B cell (primary cell): Measurements from ENCODE around the gene PRLH. TPM values are rescaled to one million over a fixed set of nuclear protein-coding genes. Genes with fewer than 3 reads are reported as not detected.

Experiments
- ATAC-seq: fragments of 200-7000 bp; cut with Tn5 transposase; one replicate; pipeline ENCODE4 v1.10.0; 2021; ENCODE audit warnings: low read depth, mild to moderate bottlenecking, moderate number of reproducible peaks, moderate library complexity
- CTCF ChIA-PET: fragments of 350-600 bp; sonication (Branson Sonifier 250); formaldehyde crosslinking; loops from one replicate; lab custom pipeline; 2021; ENCODE audit warnings: antibody characterized with exemption, inconsistent platforms; lab: Charles Lee
- POLR2A ChIA-PET: fragments of 350-600 bp; sonication (Branson Sonifier 250); formaldehyde crosslinking; loops from one replicate; lab custom pipeline; 2021; ENCODE audit warnings: antibody characterized with exemption; lab: Charles Lee
- DNase-seq: peaks from one replicate; pipeline ENCODE4 v3.0.0; 2013
- H2AFZ ChIP-seq: 2 replicates; pipeline ENCODE4 v1.6.1; 2012; ENCODE audit warnings: mild to moderate bottlenecking, low read depth, low read length; ENCODE audit not compliant: insufficient read depth, poor library complexity, severe bottlenecking
- H3K27ac ChIP-seq, 2 donors: 1 replicate in 1 of 2; 2 replicates in 1 of 2; pipeline ENCODE4 v1.5.1; 2012 to 2013; ENCODE audit warnings: low read length in 2 of 2, mild to moderate bottlenecking in 2 of 2, moderate library complexity in 1 of 2
- H3K27me3 ChIP-seq, 4 experiments: fragments of 200-600 bp in 1 of 4; sonication (generic) in 1 of 4; replicated peaks in 1 of 4; 1 replicate in 2 of 4; 2 replicates in 2 of 4; pipeline versions ENCODE4 v1.6.1 to v1.7.0; 2013 to 2016; ENCODE audit warnings: low read length in 3 of 4, mild to moderate bottlenecking in 2 of 4, mixed read lengths in 1 of 4, moderate library complexity in 1 of 4; ENCODE audit not compliant: insufficient read depth in 4 of 4, control insufficient read depth in 3 of 4; ENCODE audit errors: control extremely low read depth in 1 of 4
- H3K36me3 ChIP-seq, 2 experiments: replicated peaks in 1 of 2; 1 replicate in 1 of 2; 2 replicates in 1 of 2; pipeline versions ENCODE4 v1.6.1 to v1.7.1; 2013; ENCODE audit warnings: low read length in 1 of 2; ENCODE audit not compliant: insufficient read depth in 2 of 2, control insufficient read depth in 1 of 2; ENCODE audit errors: control extremely low read depth in 1 of 2, extremely low read depth in 1 of 2
- H3K4me1 ChIP-seq, 2 donors: fragments of 200-600 bp in 1 of 2; sonication (generic) in 1 of 2; 1 replicate in 1 of 2; 2 replicates in 1 of 2; pipeline versions ENCODE4 v1.5.1 to v1.6.1; 2013 to 2017; ENCODE audit warnings: low read length in 2 of 2; ENCODE audit not compliant: control insufficient read depth in 2 of 2, insufficient read depth in 2 of 2
- H3K4me2 ChIP-seq: replicated peaks from 2 replicates; pipeline ENCODE3; 2012; ENCODE audit warnings: mild to moderate bottlenecking, low read depth, low read length; ENCODE audit not compliant: poor library complexity, severe bottlenecking
- H3K4me3 ChIP-seq, 5 experiments: fragments of 200-600 bp in 1 of 5; sonication (generic) in 1 of 5; 1 replicate in 3 of 5; 2 replicates in 2 of 5; pipeline versions ENCODE4 v1.5.1 to v1.7.0; 2011 to 2016; ENCODE audit warnings: low read length in 4 of 5, mild to moderate bottlenecking in 4 of 5, low read depth in 2 of 5, control low read depth in 1 of 5, moderate library complexity in 1 of 5; ENCODE audit not compliant: insufficient read depth in 1 of 5; ENCODE audit errors: control extremely low read depth in 1 of 5, extremely low read depth in 1 of 5
- H3K79me2 ChIP-seq: fragments of 200-600 bp; sonication (generic); one replicate; pipeline ENCODE4 v1.6.0; 2016; ENCODE audit warnings: low read length; ENCODE audit not compliant: control insufficient read depth, insufficient read depth
- H3K9ac ChIP-seq: fragments of 200-600 bp; sonication (generic); 2 replicates; pipeline ENCODE4 v1.6.1; 2017; ENCODE audit warnings: mild to moderate bottlenecking, low read length, moderate library complexity
- H3K9me3 ChIP-seq, 3 donors: one replicate each; pipeline versions ENCODE4 v1.6.1 to v1.7.1; 2013; ENCODE audit warnings: low read length in 2 of 3; ENCODE audit not compliant: control insufficient read depth in 2 of 3, insufficient read depth in 1 of 3; ENCODE audit errors: control extremely low read depth in 1 of 3
- H4K20me1 ChIP-seq: 2 replicates; pipeline ENCODE4 v1.6.0; 2012; ENCODE audit warnings: mild to moderate bottlenecking, low read length; ENCODE audit not compliant: insufficient read depth, control insufficient read depth, poor library complexity, severe bottlenecking
- H3K27ac Mint-ChIP-seq: one replicate; pipeline ENCODE4 v1.8.0; 2021; ENCODE audit warnings: mixed read lengths
- H3K27me3 Mint-ChIP-seq: one replicate; pipeline ENCODE4 v1.8.0; 2021; ENCODE audit warnings: mixed read lengths
- H3K4me1 Mint-ChIP-seq: one replicate; pipeline ENCODE4 v1.8.0; 2021; ENCODE audit warnings: mixed read lengths
- H3K4me3 Mint-ChIP-seq: one replicate; pipeline ENCODE4 v1.8.0; 2021; ENCODE audit warnings: mixed read lengths
- H3K9me3 Mint-ChIP-seq: one replicate; pipeline ENCODE4 v1.8.0; 2022; ENCODE audit warnings: mixed read lengths; ENCODE audit not compliant: insufficient read depth
- CTCF ChIP-seq: fragments of 200-600 bp; IDR thresholded peaks from one replicate; pipeline ENCODE4 v1.8.0; 2022; ENCODE audit warnings: antibody characterized with exemption, mild to moderate bottlenecking
- EZH2 ChIP-seq: IDR thresholded peaks from 2 replicates; pipeline ENCODE4 v1.6.1; 2012; ENCODE audit warnings: borderline replicate concordance, low read depth, mild to moderate bottlenecking, moderate library complexity, low read length; ENCODE audit not compliant: insufficient read depth, poor library complexity, severe bottlenecking
- WGBS: methylation state at CpG from one replicate; pipeline ENCODE4 v1.1.5; 2013; ENCODE audit warnings: missing lambda C conversion rate; ENCODE audit not compliant: insufficient coverage; 5-methylcytosine and 5-hydroxymethylcytosine counted together
- intact Hi-C: fragments of 100-400 bp; cut with micrococcal nuclease; formaldehyde crosslinking; loops from one replicate; pipeline ENCODE4 v1.10.0; 2022
- polyA plus RNA-seq: library from polyadenylated mRNA; depleted of rRNA; stranded (reverse); fragments of >200 nt; gene quantifications from 2 replicates; pipeline ENCODE4 v1.2.3, GENCODE V29; 2012
- total RNA-seq, 2 donors: library from RNA; stranded (reverse); fragments of 120-200 nt in 1 of 2; gene quantifications; 1 replicate in 1 of 2; 2 replicates in 1 of 2; pipeline versions ENCODE4 v1.2.3 to v1.2.4, GENCODE V29; 2013 to 2022

Gene PRLH
- total and polyA plus RNA-seq, 2 donors (not counting 1 experiment from before 2014, with no cell fraction given) = not detected

GRCh38 chr2:237547841-237548416 lies 18.4 kb upstream of the PRLH start:
- no peak for TF ChIP-seq EZH2
- TF ChIP-seq CTCF = no peak
- WGBS = 72% methylated on average over 8 of the region's 11 CpGs
- H3K4me1 ChIP-seq = no peaks in the 10 kb centered on the region
- Mint-ChIP-seq H3K9me3 (no peaks in the 10 kb centered on the region), H3K27me3 (peaks cover 9% of the 10 kb centered on the region), H3K27ac (no peak overlapping the region), H3K4me1 (no peaks in the 10 kb centered on the region), H3K4me3 (no peak overlapping the region)
- H3K9me3 ChIP-seq = no peaks in the 10 kb centered on the region
- H3K4me3 ChIP-seq = no peak overlapping the region
- no peaks in the 10 kb centered on the region for H3K79me2 ChIP-seq
- intact Hi-C loops = no loop called here
- H2AFZ ChIP-seq = no peak overlapping the region
- no peaks in the 10 kb centered on the region for H3K27me3 ChIP-seq
- no peaks in the 10 kb centered on the region for H3K36me3 ChIP-seq
- no peaks in the 10 kb centered on the region for H4K20me1 ChIP-seq
- no peak overlapping the region for H3K4me2 ChIP-seq
- DNase-seq (no peak), ATAC-seq (no peak)
- ChIA-PET POLR2A (no interaction called here), CTCF (no interaction called here)
- no peak overlapping the region for H3K27ac ChIP-seq
- no peak overlapping the region for H3K9ac ChIP-seq

- WGBS = 79% methylated on average over 3 of the region's 8 CpGs
- Mint-ChIP-seq H3K27me3 (peaks cover 17% of the 10 kb centered on the region), H3K27ac (no peak overlapping the region), H3K4me1 (no peaks in the 10 kb centered on the region), H3K4me3 (no peak overlapping the region), H3K9me3 (no peaks in the 10 kb centered on the region)
- intact Hi-C loops = no loop called here
- Histone ChIP-seq H3K27me3 (peaks cover 0 to 3% (median 0%) of the 10 kb centered on the region in 4 experiments), H3K4me1 (no peaks in the 10 kb centered on the region), H3K27ac (no peak overlapping the region), H3K9ac (no peak overlapping the region), H3K4me3 (no peak overlapping the region), H3K9me3 (peaks cover 0 to 2% (median 0%) of the 10 kb centered on the region in 3 donors), H2AFZ (no peak overlapping the region), H3K4me2 (no peak overlapping the region), H3K36me3 (no peaks in the 10 kb centered on the region), H4K20me1 (no peaks in the 10 kb centered on the region), H3K79me2 (no peaks in the 10 kb centered on the region)
- ChIA-PET CTCF (no interaction called here), POLR2A (no interaction called here)
- DNase-seq = no peak
- ATAC-seq = no peak
- TF ChIP-seq EZH2 = no peak
- no peak for TF ChIP-seq CTCF
Measured at GRCh38 chr2:237549216-237549615, 17.2 kb upstream of the PRLH start.
